ENCODE results near the gene SNX18.

DNA sequence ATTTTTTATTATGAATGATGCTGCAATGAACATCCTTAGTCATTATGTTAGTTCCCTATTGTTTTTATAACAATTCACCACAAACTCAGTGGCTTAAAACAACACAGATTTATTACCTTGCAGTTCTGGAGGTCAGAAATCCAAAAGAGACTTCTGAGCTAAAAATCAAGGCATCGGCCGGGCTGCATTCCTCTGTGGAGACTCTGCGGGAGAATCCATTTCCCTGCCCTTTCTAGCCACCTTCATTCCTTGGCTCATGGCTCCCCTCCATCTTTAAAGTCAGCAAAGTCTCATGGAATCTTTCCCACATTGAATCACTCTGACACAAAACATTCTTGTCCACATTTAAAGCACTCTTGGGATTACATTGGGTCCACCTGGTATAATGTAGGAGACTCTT is 38.6 kb downstream of the SNX18 start:
- TF ChIP-seq, protein P1, sequence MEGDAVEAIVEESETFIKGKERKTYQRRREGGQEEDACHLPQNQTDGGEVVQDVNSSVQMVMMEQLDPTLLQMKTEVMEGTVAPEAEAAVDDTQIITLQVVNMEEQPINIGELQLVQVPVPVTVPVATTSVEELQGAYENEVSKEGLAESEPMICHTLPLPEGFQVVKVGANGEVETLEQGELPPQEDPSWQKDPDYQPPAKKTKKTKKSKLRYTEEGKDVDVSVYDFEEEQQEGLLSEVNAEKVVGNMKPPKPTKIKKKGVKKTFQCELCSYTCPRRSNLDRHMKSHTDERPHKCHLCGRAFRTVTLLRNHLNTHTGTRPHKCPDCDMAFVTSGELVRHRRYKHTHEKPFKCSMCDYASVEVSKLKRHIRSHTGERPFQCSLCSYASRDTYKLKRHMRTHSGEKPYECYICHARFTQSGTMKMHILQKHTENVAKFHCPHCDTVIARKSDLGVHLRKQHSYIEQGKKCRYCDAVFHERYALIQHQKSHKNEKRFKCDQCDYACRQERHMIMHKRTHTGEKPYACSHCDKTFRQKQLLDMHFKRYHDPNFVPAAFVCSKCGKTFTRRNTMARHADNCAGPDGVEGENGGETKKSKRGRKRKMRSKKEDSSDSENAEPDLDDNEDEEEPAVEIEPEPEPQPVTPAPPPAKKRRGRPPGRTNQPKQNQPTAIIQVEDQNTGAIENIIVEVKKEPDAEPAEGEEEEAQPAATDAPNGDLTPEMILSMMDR (IDR thresholded peaks at IDR 0.05): no peak
- no peak for TF ChIP-seq EZH2 (IDR thresholded peaks at IDR 0.05; ENCODE audit: borderline replicate concordance, insufficient read depth, low read depth, low read length, poor library complexity, severe bottlenecking)
